K562 (cell line): Measurements from ENCODE around the gene KIAA2012. TPM values are rescaled to one million over a fixed set of nuclear protein-coding genes. Genes with fewer than 3 reads are reported as not detected.

Experiments used
- CBFA2T2 ChIP-seq: fragments of 450-650 bp; conservative IDR thresholded peaks from 2 replicates; pipeline ENCODE4 v1.6.1; 2017; ENCODE audit warnings: mild to moderate bottlenecking
- CHD2 ChIP-seq: IDR thresholded peaks from 2 replicates; pipeline ENCODE4 v1.6.1; 2011; ENCODE audit warnings: low read depth, low read length
- DPF2 ChIP-seq: fragments of 450-650 bp; IDR thresholded peaks from 2 replicates; pipeline ENCODE4 v1.6.1; 2016
- ETV6 ChIP-seq, 3 experiments: fragments of 150-350 bp in 1 of 3; sonication (generic) in 1 of 3; formaldehyde crosslinking in 1 of 3; IDR thresholded peaks; 2 replicates each; pipeline versions ENCODE4 v1.6.1 to v1.8.0; 2014 to 2022; ENCODE audit warnings: borderline replicate concordance in 2 of 3, low read depth in 2 of 3, antibody characterized with exemption in 1 of 3, low read length in 1 of 3, mild to moderate bottlenecking in 1 of 3, missing genetic modification reagents in 1 of 3
- FOXK2 ChIP-seq, 2 experiments: fragments of 450-650 bp; IDR thresholded peaks in 1 of 2; conservative IDR thresholded peaks in 1 of 2; 2 replicates each; pipeline ENCODE4 v1.6.1; 2016; ENCODE audit warnings: low read depth in 2 of 2, mild to moderate bottlenecking in 1 of 2
- MTA1 ChIP-seq: fragments of 450-650 bp; IDR thresholded peaks from 2 replicates; pipeline ENCODE4 v1.6.1; 2017; ENCODE audit warnings: borderline replicate concordance
- NFIC ChIP-seq: fragments of 450-650 bp; IDR thresholded peaks from 2 replicates; pipeline ENCODE4 v1.6.1; 2017; ENCODE audit warnings: mild to moderate bottlenecking, inconsistent platforms
- PRDM10 ChIP-seq: fragments of 450-650 bp; IDR thresholded peaks from 2 replicates; pipeline ENCODE4 v1.6.1; 2018; ENCODE audit not compliant: partially characterized antibody
- RCOR1 ChIP-seq, 2 experiments: IDR thresholded peaks; 2 replicates each; pipeline ENCODE4 v1.6.1; 2012; ENCODE audit warnings: low read depth in 2 of 2, low read length in 2 of 2, borderline replicate concordance in 1 of 2, improper control_type of control experiment in 1 of 2
- SMARCA4 ChIP-seq: fragments of 450-650 bp; IDR thresholded peaks from 2 replicates; pipeline ENCODE4 v1.6.1; 2016
- TCF3 ChIP-seq: sonication (generic); formaldehyde crosslinking; IDR thresholded peaks from 2 replicates; pipeline ENCODE4 v1.4.0; 2020; ENCODE audit warnings: mild to moderate bottlenecking, missing genetic modification reagents
- TRIM24 ChIP-seq, 2 experiments: fragments of 450-650 bp; IDR thresholded peaks; 2 replicates each; pipeline ENCODE4 v1.6.1; 2016
- ZNF280A ChIP-seq: fragments of 450-650 bp; IDR thresholded peaks from 2 replicates; pipeline ENCODE4 v1.6.1; 2018; ENCODE audit warnings: mild to moderate bottlenecking, low read depth; ENCODE audit not compliant: partially characterized antibody
- ZNF384 ChIP-seq: IDR thresholded peaks from 2 replicates; pipeline ENCODE4 v1.6.1; 2012; ENCODE audit warnings: low read depth, low read length, improper control_type of control experiment
- ZNF395 ChIP-seq: fragments of 200-800 bp; sonication (Bioruptor generic); IDR thresholded peaks from 2 replicates; pipeline ENCODE4 v1.6.1; 2017; ENCODE audit warnings: missing genetic modification characterization, missing compliant biosample characterization
- ZNF512 ChIP-seq: IDR thresholded peaks from 2 replicates; pipeline ENCODE4 v1.6.1; 2016; ENCODE audit warnings: missing genetic modification characterization, missing compliant biosample characterization
- ZNF655 ChIP-seq: fragments of 250-450 bp; sonication (Bioruptor Pico); IDR thresholded peaks from 2 replicates; pipeline ENCODE4 v1.5.0; 2021
- polyA plus RNA-seq, 8 experiments: library from polyadenylated mRNA; depleted of rRNA in 4 of 8; stranded (reverse) in 5 of 8; unstranded in 3 of 8; fragments of >200 nt; fragmentation: Nextera tagmentation in 2 of 8; fragmentation: Illumina TruSeq in 1 of 8; extraction: Ambion mirVana in 2 of 8; extraction: Trizol in 1 of 8; gene quantifications; 2 replicates each; pipeline versions ENCODE4 v1.2.1 to v1.2.3, GENCODE V29; 2011 to 2014; ENCODE audit warnings: inconsistent platforms in 1 of 8, missing spikeins in 1 of 8
- total RNA-seq, 7 experiments: library from RNA; depleted of rRNA in 6 of 7; stranded (reverse); fragments of >200 nt in 6 of 7; fragmentation: Illumina TruSeq in 2 of 7; extraction: Trizol in 2 of 7; gene quantifications; 2 replicates each; pipeline versions ENCODE4 v1.2.1 to v1.2.3, GENCODE V29; 2011 to 2021; ENCODE audit warnings: low replicate concordance in 1 of 7

Gene KIAA2012
- total and polyA plus RNA-seq, 9 of the 15 experiments (the other 6 are each of a cell fraction or from before 2014, with no cell fraction given): not detected

GRCh38 chr2:202069170-202070067, 3.6 kb upstream of the KIAA2012 start (continued):
- TF ChIP-seq PRDM10: no peak
- TF ChIP-seq SMARCA4: peak; percentile 22; the same call in 1 of the 2 replicates
- TF ChIP-seq RCOR1 (IDR thresholded peaks at IDR 0.05; ENCODE audit: borderline replicate concordance in 1 of 2, low read depth in 2 of 2, low read length in 2 of 2): peak in 1 of 2 experiments; percentile 48; a peak in 1 of 4 replicates
- TF ChIP-seq ZNF512 (tag): no peak
- TF ChIP-seq ETV6 (IDR thresholded peaks at IDR 0.05; ENCODE audit: borderline replicate concordance in 1 of 2, low read depth in 2 of 2, low read length in 1 of 2): no peak
- TF ChIP-seq ETV6 (CRISPR knock-in tag; IDR thresholded peaks at IDR 0.05; ENCODE audit: borderline replicate concordance): no peak
- TF ChIP-seq CHD2: no peak
- 0 out of 4 replicates have a peak, but pooled peaks of 1 of the 2 experiments have one; percentile 39 for TF ChIP-seq TRIM24 (IDR thresholded peaks at IDR 0.05)
- TF ChIP-seq DPF2: peak; percentile 72
- no peak for TF ChIP-seq MTA1
- TF ChIP-seq ZNF280A: no peak
- TF ChIP-seq FOXK2 (conservative IDR thresholded peaks at IDR 0.05 in 1 of 2, IDR thresholded peaks at IDR 0.05 in 1 of 2; ENCODE audit: low read depth in 2 of 2): peak; percentile 50 to 57; a peak in 1 of 4 replicates
- no peak for TF ChIP-seq ZNF384
- peak; percentile 79 for TF ChIP-seq CBFA2T2
- no peak for TF ChIP-seq ZNF395 (CRISPR knock-in tag)
- TF ChIP-seq TCF3 (CRISPR knock-in tag): peak; percentile 77
- TF ChIP-seq NFIC: 0 out of 2 replicates have a peak, but pooled peaks have one; percentile 23
- TF ChIP-seq ZNF655 (CRISPR knock-in tag): no peak
